GM18526 (cell line): ENCODE data around the gene CEP78.

Experiments
- POLR2A ChIP-seq: IDR thresholded peaks from 3 replicates; pipeline ENCODE4 v1.6.1; 2011; ENCODE audit not compliant: insufficient read length; ENCODE audit errors: extremely low read depth

The CEP78 gene

GRCh38 chr9:78267889-78268288, 32.0 kb downstream of the CEP78 start:
- TF ChIP-seq POLR2A, result no peak

- TF ChIP-seq POLR2A, result no peak
Observed at GRCh38 chr9:78269784-78270183, 33.9 kb downstream of the CEP78 start.

- no peak for TF ChIP-seq POLR2A
Observed at GRCh38 chr9:78272307-78272706, 36.4 kb downstream of the CEP78 start.

GRCh38 chr9:78273761-78274160, 37.9 kb downstream of the CEP78 start:
- no peak for TF ChIP-seq POLR2A

GRCh38 chr9:78278177-78278777, 42.4 kb downstream of the CEP78 start:
- no peak for TF ChIP-seq POLR2A

- TF ChIP-seq POLR2A, result no peak
Observed at GRCh38 chr9:78278801-78279200, 42.9 kb downstream of the CEP78 start.

GRCh38 chr9:78280982-78281668, 45.2 kb downstream of the CEP78 start:
- no peak for TF ChIP-seq POLR2A

GRCh38 chr9:78286125-78286524, 50.2 kb downstream of the CEP78 start:
- no peak for TF ChIP-seq POLR2A

GRCh38 chr9:78286946-78287388, 51.1 kb downstream of the CEP78 start:
- TF ChIP-seq POLR2A, result no peak

GRCh38 chr9:78288214-78288892, 52.5 kb downstream of the CEP78 start:
- no peak for TF ChIP-seq POLR2A

GRCh38 chr9:78289474-78289873, 53.6 kb downstream of the CEP78 start:
- TF ChIP-seq POLR2A, result no peak

GRCh38 chr9:78291240-78291925, 55.5 kb downstream of the CEP78 start:
- TF ChIP-seq POLR2A, result no peak

GRCh38 chr9:78292026-78292425, 56.2 kb downstream of the CEP78 start:
- TF ChIP-seq POLR2A, result no peak

- no peak for TF ChIP-seq POLR2A
Observed at GRCh38 chr9:78292716-78293497, 57.0 kb downstream of the CEP78 start.

GRCh38 chr9:78294290-78295176, 58.7 kb downstream of the CEP78 start:
- TF ChIP-seq POLR2A, result no peak

GRCh38 chr9:78295177-78295575, 59.3 kb downstream of the CEP78 start:
- no peak for TF ChIP-seq POLR2A
